SJCRH30 (cell line): ENCODE data around the gene PLIN5. TPM values are rescaled to one million over a fixed set of nuclear protein-coding genes. Genes with fewer than 3 reads are reported as not detected.
"Not testable (repeated sequence)": the region's sequence is repeated elsewhere in the genome, so short reads cannot be mapped to it uniquely, and the experiment has no call there.

Experiments
- DNase-seq, 2 experiments: peaks; one replicate each; pipeline ENCODE4 v3.0.0-alpha.2; 2015 to 2020
- H3K27ac ChIP-seq: fragments of 250-450 bp; sonication (Bioruptor Pico); 2 replicates; pipeline ENCODE4 v1.5.1; 2020; ENCODE audit warnings: mild to moderate bottlenecking, moderate library complexity
- H3K27me3 ChIP-seq: fragments of 250-450 bp; sonication (Bioruptor Pico); 2 replicates; pipeline ENCODE4 v1.5.1; 2020; ENCODE audit warnings: mild to moderate bottlenecking, moderate library complexity
- H3K36me3 ChIP-seq: fragments of 250-450 bp; sonication (Bioruptor Pico); 2 replicates; pipeline ENCODE4 v1.5.1; 2020; ENCODE audit warnings: mild to moderate bottlenecking, moderate library complexity
- H3K4me1 ChIP-seq: fragments of 250-450 bp; sonication (Bioruptor Pico); 2 replicates; pipeline ENCODE4 v1.5.1; 2020; ENCODE audit warnings: mild to moderate bottlenecking, moderate library complexity
- H3K4me3 ChIP-seq: fragments of 250-450 bp; sonication (Bioruptor Pico); 2 replicates; pipeline ENCODE4 v1.5.1; 2020; ENCODE audit warnings: mild to moderate bottlenecking, moderate library complexity
- H3K9me3 ChIP-seq: fragments of 250-450 bp; sonication (Bioruptor Pico); replicated peaks from 2 replicates; pipeline ENCODE4 v1.5.1; 2020; ENCODE audit warnings: mild to moderate bottlenecking, moderate library complexity
- total RNA-seq: library from RNA; depleted of rRNA; stranded (reverse); fragments of >200 nt; shearing (Covaris generic); gene quantifications from 2 replicates; pipeline ENCODE4 v1.2.3, GENCODE V29; 2014

Gene PLIN5
- total RNA-seq, 1 experiment from 2014 or later = 1.1 TPM

DNA sequence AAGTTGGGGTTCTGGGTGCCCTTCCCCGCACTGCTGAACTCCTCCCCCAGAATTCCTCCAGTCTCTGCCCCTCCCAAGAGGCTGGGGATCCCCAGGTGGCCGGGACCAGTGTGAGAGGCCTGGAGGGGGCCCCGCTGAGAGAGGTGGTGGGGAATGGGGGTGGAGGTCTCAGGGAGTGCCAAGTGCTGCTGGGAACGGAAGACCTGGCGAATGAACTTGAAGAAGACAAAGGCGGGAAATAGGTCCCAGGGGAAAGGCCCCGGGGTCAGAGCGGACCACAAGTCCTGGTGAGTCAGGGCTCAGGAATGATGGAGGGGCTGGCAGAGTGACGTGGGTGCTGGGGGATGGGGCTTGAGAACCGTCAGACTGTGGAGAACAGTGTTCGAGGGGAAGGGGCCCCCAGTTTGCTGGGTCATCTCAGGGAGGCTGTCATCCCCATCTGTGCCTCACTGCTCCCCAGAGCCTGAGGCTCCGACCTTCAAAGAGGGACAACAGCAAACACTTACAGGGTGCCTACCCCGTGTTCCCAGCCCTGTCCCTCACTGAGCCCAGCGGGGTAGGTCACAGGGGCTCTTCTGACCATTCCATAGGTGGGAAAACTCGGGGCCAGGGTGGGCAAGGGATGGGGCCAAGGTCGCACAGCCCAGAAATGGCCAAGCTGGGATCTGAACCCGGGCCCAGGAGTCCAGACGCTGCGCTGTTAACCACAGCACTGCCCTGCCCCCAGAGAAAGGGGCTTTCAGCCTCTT lies 40.4 kb upstream of the PLIN5 start:
- no peaks in the 10 kb centered on the region for H3K9me3 ChIP-seq
- peak; percentile 97 to 98 for DNase-seq
- peaks cover 17% of the 10 kb centered on the region for H3K4me1 ChIP-seq
- peaks cover 18% of the 10 kb centered on the region for H3K36me3 ChIP-seq
- no peaks in the 10 kb centered on the region for H3K27me3 ChIP-seq
- peak overlapping the region; percentile 15 for H3K4me3 ChIP-seq
- peak overlapping the region; percentile 96 for H3K27ac ChIP-seq

DNA sequence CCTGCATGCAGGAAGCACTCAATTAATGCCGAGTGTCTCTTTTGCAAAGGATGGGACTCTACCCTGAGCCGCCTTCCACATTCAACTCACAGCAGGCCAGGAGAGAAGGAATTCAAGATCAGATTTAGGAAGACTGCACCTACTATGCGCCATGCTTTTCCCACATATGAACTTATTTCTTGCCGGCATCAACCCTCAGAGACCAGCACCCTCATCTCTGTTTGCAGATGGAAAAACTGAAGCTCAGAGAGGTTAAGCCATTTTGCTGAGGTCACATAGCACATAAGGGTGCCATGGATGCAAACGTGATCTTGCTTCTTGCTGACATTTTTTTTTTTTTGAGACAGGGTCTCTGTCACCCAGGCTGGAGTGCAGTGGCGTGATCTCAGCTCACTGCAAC lies 38.7 kb upstream of the PLIN5 start:
- Histone ChIP-seq H3K4me1 (peaks cover 17% of the 10 kb centered on the region), H3K9me3 (no peaks in the 10 kb centered on the region), H3K4me3 (no peak overlapping the region), H3K27ac (no peak overlapping the region), H3K36me3 (peaks cover 19% of the 10 kb centered on the region), H3K27me3 (no peaks in the 10 kb centered on the region)
- no peak for DNase-seq

DNA sequence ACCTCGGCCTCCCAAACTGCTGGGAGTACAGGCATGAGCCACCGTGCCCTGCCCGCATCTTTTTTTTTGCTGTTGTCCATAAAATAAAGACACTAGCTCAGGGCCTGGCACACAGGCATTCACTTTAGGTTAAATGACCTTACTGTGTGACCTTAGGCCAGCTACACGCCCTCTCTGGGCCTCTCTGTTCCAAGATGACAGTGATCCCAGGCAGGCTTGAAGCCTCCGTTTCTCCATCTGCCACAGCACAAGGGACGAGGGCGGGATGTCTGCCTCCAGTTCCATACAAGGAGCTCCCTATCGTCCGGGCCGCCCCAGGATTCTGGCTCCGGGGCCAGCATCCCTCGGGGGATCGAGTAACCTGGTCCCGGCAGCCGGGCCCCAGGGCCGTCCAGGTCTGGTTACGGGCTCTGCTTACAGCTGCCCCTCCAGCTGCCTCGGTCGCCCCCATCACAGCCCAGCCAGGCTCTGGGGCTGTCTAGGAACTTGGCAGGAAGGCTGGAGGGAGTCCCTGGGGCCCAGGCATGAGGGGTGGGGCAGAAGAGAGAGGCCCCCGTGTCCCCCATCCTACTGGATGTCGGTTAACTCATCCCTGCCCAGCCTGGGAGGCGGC lies 36.4 kb upstream of the PLIN5 start:
- Histone ChIP-seq H3K4me1 (peaks cover 27% of the 10 kb centered on the region), H3K27ac (peak overlapping the region; percentile 24; the same call in 1 of the 2 replicates)
- DNase-seq = peak; percentile 93 to 96

DNA sequence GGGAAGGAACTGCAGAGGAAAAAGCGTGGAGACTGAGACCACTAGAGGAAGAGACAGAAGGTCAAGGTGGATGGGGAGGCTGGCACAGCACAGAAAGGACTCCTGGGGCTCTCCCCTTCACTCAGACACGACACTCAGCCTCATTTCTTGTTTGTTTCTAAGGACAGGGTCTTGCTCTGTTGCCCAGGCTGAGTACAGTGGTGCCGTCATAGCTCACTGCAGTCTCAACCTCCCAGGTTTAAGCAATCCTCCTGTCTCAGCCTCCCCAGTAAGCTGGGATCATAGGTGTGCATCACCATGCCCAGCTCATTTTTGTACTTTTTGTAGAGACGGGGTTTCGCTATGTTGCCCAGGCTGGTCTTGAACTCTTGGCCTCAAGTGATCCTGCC lies 35.9 kb upstream of the PLIN5 start:
- Histone ChIP-seq H3K27me3 (no peaks in the 10 kb centered on the region), H3K27ac (peak overlapping the region; percentile 24; the same call in 1 of the 2 replicates), H3K9me3 (no peaks in the 10 kb centered on the region), H3K4me3 (no peak overlapping the region), H3K4me1 (peaks cover 31% of the 10 kb centered on the region), H3K36me3 (peaks cover 11% of the 10 kb centered on the region; the same call in 1 of the 2 replicates)
- no peak for DNase-seq

More for the DNA sequence above, 36.4 kb upstream of the PLIN5 start:
- peaks cover 11% of the 10 kb centered on the region; the same call in 1 of the 2 replicates for H3K36me3 ChIP-seq
- no peaks in the 10 kb centered on the region for H3K27me3 ChIP-seq
- no peaks in the 10 kb centered on the region for H3K9me3 ChIP-seq
- H3K4me3 ChIP-seq = no peak overlapping the region

DNA sequence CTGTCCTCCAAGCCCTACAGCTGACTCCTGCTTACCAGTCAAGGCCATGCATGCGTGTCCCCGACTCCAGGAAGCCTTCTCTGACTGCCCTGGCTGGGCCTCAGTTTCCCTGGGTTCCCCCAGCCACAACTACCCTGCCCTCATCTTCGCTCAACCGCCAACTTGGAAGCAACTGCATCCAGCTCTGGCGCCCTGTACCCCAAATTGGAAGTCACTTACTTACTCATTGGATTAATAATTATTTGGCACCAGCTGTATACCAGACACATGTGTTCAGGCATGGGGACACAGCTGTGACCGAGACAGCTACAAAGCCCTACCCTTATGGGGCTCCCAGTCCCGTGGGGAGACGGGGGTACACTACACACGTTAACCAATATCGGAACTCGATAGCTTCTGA lies 35.4 kb upstream of the PLIN5 start:
- Histone ChIP-seq H3K9me3 (no peaks in the 10 kb centered on the region), H3K27ac (no peak overlapping the region; the same call in 1 of the 2 replicates), H3K4me3 (no peak overlapping the region), H3K36me3 (peaks cover 11% of the 10 kb centered on the region; the same call in 1 of the 2 replicates), H3K4me1 (peaks cover 30% of the 10 kb centered on the region), H3K27me3 (no peaks in the 10 kb centered on the region)
- DNase-seq = no peak

DNA sequence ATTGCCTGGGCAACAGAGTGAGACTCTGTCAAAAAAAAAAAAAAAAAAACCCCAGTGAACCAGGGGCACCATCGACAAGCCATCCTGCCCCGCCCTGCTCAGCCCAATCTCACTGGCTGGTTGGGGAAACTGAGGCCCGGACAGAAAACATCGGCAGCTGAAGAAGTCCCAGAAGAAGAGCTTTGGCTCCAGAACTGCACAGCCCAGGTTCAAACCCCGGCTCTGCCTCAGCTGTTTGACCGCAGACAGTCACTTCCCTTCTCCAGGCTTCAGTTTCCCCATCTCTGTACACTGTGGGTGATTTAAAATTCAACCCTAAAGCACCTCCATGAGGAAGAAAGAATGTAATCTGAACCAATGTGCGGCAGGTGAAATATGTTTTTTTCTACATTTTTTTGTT lies 33.9 kb upstream of the PLIN5 start:
- Histone ChIP-seq H3K9me3 (no peaks in the 10 kb centered on the region), H3K27me3 (no peaks in the 10 kb centered on the region), H3K36me3 (peaks cover 11% of the 10 kb centered on the region; the same call in 1 of the 2 replicates), H3K4me1 (peaks cover 25% of the 10 kb centered on the region), H3K27ac (no peak overlapping the region), H3K4me3 (no peak overlapping the region)
- no peak for DNase-seq

DNA sequence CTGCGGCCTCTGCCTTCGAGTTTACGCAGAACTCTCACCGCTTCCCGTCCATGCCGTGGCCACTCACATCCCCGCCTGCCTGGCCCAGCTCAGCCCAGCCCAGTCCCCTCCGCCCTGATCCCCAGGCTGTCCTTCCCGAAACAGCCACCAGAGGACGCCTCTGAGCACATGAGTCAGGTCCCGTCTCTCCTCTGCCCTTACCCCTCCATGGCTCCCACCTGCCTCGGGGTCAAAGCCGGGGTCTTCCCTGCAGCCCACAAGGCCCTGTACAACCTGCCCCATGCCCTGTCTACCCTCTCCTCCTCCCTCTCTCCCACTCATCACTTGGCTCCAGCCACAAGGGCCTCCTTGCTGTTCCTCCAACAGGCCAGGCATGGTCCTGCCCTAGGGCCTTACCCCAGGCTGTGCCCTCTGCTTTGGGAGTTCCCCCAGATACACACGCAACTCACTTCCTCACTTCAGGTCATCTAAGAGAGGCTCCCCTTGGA lies 32.6 kb upstream of the PLIN5 start:
- H3K27me3 ChIP-seq = no peaks in the 10 kb centered on the region
- peak overlapping the region; percentile 28; the same call in 1 of the 2 replicates for H3K27ac ChIP-seq
- DNase-seq = peak; percentile 77 to 81
- no peaks in the 10 kb centered on the region for H3K9me3 ChIP-seq
- H3K36me3 ChIP-seq = peaks cover 6% of the 10 kb centered on the region; the same call in 1 of the 2 replicates
- peaks cover 25% of the 10 kb centered on the region for H3K4me1 ChIP-seq
- no peak overlapping the region for H3K4me3 ChIP-seq

DNA sequence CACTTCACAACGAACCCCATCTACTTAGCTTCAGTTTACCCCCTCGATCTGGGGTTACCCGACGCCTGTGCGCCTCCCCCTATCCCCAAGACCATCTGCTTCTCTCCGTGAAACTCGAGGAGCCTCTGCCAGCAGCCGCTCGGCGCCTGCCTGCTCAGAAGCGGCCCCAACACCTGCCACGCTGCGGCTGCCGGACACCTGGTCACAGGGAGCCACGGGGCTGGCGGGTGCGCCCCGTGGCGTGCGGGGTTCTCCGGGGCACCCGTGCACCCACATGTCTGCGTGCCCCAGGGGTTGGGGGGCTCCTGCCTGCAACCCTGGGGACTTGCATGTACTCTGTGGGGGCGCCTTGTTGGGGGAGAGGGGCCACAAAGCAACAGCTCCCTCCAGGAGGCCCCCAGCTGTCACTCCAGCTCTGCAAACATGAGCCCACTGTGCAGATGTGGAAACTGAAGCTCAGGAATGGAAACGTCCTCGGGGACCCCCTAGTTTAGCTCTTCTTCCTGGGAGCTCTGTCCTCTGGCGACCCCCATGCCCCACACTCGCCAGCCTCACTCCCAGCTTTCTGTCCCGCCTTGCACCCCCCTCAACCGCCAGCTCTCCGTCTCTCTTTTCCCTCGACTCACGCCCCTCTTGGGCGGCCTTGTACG lies 31.5 kb upstream of the PLIN5 start:
- Histone ChIP-seq H3K4me3 (no peak overlapping the region), H3K27me3 (no peaks in the 10 kb centered on the region), H3K27ac (peak overlapping the region; percentile 28), H3K4me1 (peaks cover 25% of the 10 kb centered on the region), H3K36me3 (peaks cover 6% of the 10 kb centered on the region; the same call in 1 of the 2 replicates), H3K9me3 (no peaks in the 10 kb centered on the region)
- DNase-seq = peak; percentile 81 to 85

DNA sequence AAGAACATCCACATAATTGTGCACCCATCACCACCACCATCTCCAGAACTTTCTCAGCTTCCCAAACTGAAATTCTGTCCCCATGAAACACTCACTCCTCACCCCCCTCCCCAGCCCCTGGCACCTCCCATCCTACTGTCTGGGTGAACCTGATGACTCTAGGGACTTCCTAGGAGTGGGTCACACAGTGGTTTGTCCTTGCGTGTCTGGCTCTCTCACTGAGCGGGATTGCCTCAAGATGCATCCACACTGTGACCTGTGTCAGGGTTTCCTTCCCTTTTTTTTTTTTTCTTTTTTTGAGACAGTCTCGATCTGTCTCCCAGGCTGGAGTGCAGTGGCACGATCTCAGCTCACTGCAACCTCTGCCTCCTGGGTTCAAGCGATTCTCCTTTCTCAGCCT lies 28.5 kb upstream of the PLIN5 start:
- not testable (repeated sequence) for DNase-seq, H3K4me3 ChIP-seq, H3K27me3 ChIP-seq

DNA sequence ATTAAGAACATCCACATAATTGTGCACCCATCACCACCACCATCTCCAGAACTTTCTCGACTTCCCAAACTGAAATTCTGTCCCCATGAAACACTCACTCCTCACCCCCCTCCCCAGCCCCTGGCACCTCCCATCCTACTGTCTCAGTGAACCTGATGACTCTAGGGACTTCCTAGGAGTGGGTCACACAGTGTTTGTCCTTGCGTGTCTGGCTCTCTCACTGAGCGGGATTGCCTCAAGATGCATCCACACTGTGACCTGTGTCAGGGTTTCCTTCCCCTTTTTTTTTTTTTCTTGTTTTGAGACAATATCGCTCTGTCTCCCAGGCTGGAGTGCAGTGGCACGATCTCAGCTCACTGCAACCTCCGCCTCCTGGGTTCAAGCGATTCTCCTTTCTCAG lies 27.1 kb upstream of the PLIN5 start:
- H3K27me3 ChIP-seq, DNase-seq, H3K9me3 ChIP-seq, H3K4me3 ChIP-seq, H3K27ac ChIP-seq: not testable (repeated sequence)
- Histone ChIP-seq H3K36me3 (peaks cover 16% of the 10 kb centered on the region), H3K4me1 (peaks cover 19% of the 10 kb centered on the region)

More for the DNA sequence above, 28.5 kb upstream of the PLIN5 start:
- H3K27ac ChIP-seq, H3K9me3 ChIP-seq, H3K36me3 ChIP-seq: not testable (repeated sequence)
- peaks cover 22% of the 10 kb centered on the region for H3K4me1 ChIP-seq

DNA sequence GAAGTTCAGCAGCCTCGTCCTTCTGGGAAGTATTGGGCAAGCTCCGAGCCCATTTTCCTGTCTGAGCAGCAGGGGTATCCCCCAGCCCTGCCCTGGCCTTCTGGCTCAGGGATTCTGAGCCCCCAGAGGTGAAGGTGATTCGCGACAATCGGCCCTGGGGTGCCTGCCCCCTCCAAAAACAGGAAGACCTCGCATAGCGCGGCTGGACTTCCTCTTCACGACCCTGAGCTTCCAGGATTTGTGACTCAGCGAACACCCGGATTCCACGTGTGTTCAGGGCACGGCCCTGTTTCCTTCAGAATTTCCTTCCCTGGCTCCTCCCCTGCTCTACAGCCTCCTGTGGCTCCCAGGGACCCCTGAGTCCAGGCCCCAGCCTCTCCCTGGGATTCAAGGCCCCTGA lies 24.5 kb upstream of the PLIN5 start, which contains the start of gene SEMA6B:
Gene SEMA6B (minus strand): TSS at position 116 of the 400 bp plus-strand sequence. CDS start 1,227 bp downstream, outside the sequence.
- Histone ChIP-seq H3K9me3 (no peaks in the 10 kb centered on the region), H3K27me3 (no peaks in the 10 kb centered on the region), H3K4me3 (no peak within 1 kb of the TSS), H3K27ac (no peak within 1 kb of the TSS), H3K4me1 (no peaks in the 10 kb centered on the region), H3K36me3 (peaks cover 37% of the 10 kb centered on the region)
- no peak for DNase-seq

DNA sequence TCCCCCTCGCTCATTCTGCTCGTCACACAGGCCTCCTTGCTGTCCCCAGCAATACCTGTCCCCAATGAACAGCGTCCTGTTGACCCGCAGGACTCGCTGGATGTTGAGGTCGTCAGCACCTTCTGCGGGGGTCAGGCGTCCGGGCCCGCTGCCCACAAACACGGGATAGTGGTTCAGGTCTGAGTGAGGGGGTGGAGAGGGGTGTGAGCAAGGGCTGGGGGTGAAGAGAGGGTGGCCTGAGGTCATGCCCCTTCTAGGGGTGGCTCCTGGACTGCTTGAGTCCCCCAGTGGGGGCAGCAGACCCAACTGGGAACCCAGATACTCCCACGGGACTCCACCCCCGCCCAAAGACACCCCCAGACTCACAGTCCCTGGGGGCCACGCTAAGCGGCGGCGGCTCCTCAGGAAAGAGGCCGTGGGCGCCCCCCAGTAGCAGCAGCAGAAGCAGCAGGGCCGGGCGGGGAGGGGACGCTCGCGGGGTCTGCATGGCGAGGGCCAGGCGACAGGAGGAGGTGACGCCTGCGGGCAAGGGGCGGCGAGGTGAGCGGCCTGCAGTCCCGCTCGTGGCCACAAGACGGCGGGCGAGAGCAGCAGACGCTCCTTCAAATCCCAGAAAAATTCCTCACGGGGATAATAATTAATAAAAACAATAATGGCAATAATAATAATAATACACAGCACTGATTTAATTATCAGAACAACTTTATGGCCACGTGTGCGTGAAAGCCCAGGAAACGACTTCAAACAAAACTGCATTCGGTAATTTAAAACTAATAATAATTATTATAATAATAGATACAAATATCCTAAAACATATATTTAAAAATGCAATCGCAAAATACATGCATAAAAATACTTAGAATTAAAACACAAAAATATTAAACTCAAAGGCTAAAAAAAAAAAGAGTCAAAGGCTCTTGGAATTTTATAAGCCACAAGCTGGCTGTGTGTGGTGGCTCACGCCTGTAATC lies 23.2 kb upstream of the PLIN5 start:
- Histone ChIP-seq H3K4me3 (no peak overlapping the region), H3K4me1 (no peaks in the 10 kb centered on the region)
- no peak for DNase-seq

DNA sequence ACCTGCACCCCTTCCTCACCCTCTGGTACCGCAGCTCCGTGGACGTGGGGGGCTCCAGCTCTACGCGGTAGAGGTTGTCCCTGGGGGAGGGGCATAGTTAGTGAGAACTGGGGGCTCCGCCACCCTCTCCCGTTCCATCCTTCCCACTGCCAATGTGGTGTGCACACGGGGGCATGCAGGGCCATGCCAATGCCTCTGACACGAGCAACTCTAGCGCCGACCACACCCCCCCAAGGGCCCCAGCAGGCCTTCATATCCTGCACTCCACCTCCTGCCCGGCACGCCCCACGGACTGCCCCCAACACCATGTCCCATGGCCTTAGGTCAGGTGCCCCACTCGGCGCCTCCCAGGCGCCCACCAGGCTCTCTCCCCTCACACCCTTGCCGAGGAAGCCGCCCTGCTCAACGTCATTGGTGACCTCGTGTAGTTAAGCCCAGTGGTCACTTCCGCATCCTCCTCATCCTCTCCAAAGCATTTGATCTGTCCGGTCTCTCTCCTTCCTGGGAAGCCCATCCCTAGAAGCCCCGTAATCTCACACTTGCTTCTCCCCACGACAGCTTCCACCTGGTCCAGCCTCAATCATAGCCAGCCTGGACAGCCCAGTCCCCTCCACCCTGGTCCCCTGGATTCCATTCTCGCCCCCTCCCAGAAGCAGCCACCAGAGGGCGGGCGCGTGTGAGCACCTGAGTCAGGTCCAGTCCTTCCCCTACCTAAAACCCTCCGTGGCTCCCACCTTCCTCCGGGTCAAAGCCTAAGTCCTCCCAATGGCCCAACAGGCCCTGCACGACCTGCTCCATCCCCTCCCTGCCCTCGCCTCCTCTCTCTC lies 22.3 kb upstream of the PLIN5 start:
- H3K27me3 ChIP-seq = no peaks in the 10 kb centered on the region
- H3K36me3 ChIP-seq = peaks cover 53% of the 10 kb centered on the region
- DNase-seq = no peak
- H3K27ac ChIP-seq = no peak overlapping the region
- no peaks in the 10 kb centered on the region for H3K9me3 ChIP-seq
- no peaks in the 10 kb centered on the region for H3K4me1 ChIP-seq
- H3K4me3 ChIP-seq = no peak overlapping the region

More for the DNA sequence above, 23.2 kb upstream of the PLIN5 start:
- Histone ChIP-seq H3K36me3 (peaks cover 46% of the 10 kb centered on the region), H3K27me3 (no peaks in the 10 kb centered on the region), H3K9me3 (no peaks in the 10 kb centered on the region), H3K27ac (no peak overlapping the region)
